ENCODE measurements around the gene NACA. TPM values are rescaled to one million over a fixed set of nuclear protein-coding genes. Genes with fewer than 3 reads are reported as not detected.

The NACA gene
- total and polyA plus RNA-seq, 8 donors = 531 to 2,541 (median 2,355) TPM

DNA sequence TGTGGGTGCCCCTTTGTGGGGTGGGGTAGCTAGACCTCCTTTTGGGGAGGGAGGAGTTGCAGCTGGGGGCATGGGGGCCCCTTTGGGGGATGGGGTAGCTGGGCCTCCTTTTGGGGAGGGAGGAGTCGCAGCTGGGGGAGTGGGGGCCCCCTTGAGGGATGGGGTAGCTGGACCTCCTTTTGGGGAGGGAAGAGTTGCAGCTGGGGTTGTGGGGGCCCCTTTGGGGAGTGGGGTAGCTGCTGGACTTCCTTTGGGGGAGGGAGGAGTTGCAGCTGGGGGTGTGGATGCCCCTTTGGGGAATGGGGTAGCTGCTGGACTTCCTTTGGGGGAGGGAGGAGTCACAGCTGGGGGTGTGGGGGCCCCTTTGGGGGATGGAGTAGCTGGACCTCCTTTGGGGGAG, 7.0 kb downstream of the NACA start:
- ATAC-seq (no peak), DNase-seq (peak in 1 of 4 donors; percentile 15)
- no peak overlapping the region for H3K27ac ChIP-seq
- no peaks in the 10 kb centered on the region for H3K9me3 ChIP-seq
- H3K36me3 ChIP-seq = peaks cover 10 to 70% of the 10 kb centered on the region in 2 donors
- H3K4me3 ChIP-seq = no peak overlapping the region
- no peaks in the 10 kb centered on the region for H3K27me3 ChIP-seq
- intact Hi-C loops (cut with DNase I) = no loop called here
- peaks cover 14 to 84% of the 10 kb centered on the region in 2 donors for H3K4me1 ChIP-seq
- TF ChIP-seq, protein P1, sequence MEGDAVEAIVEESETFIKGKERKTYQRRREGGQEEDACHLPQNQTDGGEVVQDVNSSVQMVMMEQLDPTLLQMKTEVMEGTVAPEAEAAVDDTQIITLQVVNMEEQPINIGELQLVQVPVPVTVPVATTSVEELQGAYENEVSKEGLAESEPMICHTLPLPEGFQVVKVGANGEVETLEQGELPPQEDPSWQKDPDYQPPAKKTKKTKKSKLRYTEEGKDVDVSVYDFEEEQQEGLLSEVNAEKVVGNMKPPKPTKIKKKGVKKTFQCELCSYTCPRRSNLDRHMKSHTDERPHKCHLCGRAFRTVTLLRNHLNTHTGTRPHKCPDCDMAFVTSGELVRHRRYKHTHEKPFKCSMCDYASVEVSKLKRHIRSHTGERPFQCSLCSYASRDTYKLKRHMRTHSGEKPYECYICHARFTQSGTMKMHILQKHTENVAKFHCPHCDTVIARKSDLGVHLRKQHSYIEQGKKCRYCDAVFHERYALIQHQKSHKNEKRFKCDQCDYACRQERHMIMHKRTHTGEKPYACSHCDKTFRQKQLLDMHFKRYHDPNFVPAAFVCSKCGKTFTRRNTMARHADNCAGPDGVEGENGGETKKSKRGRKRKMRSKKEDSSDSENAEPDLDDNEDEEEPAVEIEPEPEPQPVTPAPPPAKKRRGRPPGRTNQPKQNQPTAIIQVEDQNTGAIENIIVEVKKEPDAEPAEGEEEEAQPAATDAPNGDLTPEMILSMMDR (IDR thresholded peaks at IDR 0.05) = no peak

DNA sequence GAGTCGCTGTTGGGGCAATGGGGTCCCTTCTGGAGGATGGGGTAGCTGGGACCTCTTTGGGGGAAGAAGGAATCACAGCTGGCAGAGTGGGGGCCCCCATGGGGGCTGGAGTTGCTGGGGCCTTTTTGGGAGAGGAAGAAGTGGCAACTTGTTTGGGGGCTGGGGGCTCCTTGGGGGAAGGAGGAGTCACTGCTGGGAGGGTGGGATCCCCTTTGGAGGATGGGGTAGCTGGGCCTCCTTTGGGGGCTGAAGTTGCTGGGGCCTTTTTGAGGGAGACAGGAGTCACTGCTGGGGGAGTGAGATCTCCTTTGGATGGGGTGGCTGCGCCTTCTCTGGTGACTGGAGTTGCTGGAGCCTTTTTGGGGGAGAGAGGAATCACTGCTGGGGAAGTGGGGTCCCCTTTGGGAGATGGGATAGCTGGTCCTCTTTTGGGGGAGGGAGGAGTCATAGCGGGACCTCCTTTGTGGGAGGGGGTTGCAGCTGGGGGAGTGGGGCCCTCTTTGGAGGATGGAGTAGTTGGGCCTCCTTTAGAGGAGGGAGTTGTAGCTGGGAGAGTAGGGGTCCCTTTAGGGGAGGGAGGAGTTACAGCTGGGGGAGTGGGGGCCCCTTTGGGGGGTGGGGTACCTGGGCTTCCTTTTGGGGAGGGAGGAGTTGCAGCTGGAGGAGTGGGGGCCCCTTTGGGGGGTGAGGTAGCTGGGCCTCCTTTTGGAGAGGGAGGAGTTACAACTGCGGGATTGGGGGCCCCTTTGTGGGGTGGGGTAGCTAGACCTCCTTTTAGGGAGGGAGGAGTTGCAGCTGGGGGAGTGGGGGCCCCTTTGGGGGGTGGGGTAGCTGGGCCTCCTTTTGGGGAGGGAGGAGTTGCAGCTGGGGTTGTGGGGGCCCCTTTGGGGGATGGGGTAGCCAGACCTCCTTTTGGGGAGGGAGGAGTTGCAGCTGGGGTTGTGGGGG, 7.9 kb downstream of the NACA start:
- ATAC-seq (no peak), DNase-seq (peak in 1 of 4 donors; percentile 31)
- H3K27me3 ChIP-seq = no peaks in the 10 kb centered on the region
- H3K27ac ChIP-seq = no peak overlapping the region
- H3K4me1 ChIP-seq = peaks cover 5 to 75% of the 10 kb centered on the region in 2 donors
- no peak overlapping the region for H3K4me3 ChIP-seq
- TF ChIP-seq, protein P1 (IDR thresholded peaks at IDR 0.05) = no peak
- intact Hi-C loops (cut with DNase I) = no loop called here
- no peaks in the 10 kb centered on the region for H3K9me3 ChIP-seq
- H3K36me3 ChIP-seq = peaks cover 10 to 73% of the 10 kb centered on the region in 2 donors

DNA sequence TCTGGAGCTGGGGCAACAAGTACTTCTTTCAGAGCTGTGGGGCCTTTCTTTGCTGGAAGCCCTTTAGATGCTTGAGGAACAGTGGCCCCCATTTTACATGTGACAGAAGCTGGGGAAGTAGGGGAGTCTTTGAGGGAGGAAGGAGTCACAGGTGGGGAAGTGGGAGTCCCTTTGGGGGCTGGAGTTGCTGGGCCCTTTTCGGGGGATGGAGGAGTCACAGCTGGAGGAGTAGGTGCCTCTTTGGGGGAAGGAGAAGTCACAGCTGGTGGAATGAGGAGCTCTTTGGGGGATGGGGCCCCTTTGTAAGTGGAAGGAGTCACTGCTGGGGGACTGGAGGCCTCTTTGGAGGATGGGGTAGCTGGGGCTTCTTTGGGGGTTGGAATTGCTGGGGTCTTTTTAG, 8.6 kb downstream of the NACA start:
- TF ChIP-seq, protein P1 (IDR thresholded peaks at IDR 0.05) = no peak
- no peak overlapping the region for H3K27ac ChIP-seq
- no peaks in the 10 kb centered on the region for H3K9me3 ChIP-seq
- peaks cover 10 to 76% of the 10 kb centered on the region in 2 donors for H3K36me3 ChIP-seq
- intact Hi-C loops (cut with DNase I) = no loop called here
- H3K4me3 ChIP-seq = no peak overlapping the region
- H3K4me1 ChIP-seq = peaks cover 0 to 67% of the 10 kb centered on the region in 2 donors
- no peak for ATAC-seq
- H3K27me3 ChIP-seq = no peaks in the 10 kb centered on the region
- DNase-seq = no peak

DNA sequence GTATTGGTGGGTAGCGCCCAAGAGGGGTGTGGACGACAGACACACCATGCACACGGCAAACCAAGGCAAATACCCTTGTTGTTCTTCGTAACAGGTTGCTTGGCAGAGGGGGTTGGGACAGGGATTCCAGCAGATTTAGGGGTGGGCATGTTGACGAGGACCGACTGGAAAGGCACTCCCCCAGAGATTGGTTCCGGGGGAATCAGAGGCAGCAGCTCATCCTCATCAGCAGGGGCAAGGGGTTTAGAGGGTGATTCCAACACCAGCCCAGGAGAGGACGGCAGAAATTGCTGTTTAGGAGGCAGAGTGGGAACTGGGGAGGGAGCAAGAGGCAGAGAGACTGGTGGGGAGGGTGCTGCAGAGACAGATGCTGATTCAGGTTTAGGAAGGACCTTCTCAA, 9.3 kb downstream of the NACA start:
- DNase-seq = peak in 1 of 4 donors; percentile 24
- ATAC-seq = no peak
- no peaks in the 10 kb centered on the region for H3K27me3 ChIP-seq
- H3K4me3 ChIP-seq = no peak overlapping the region
- peaks cover 0 to 61% of the 10 kb centered on the region in 2 donors for H3K4me1 ChIP-seq
- peaks cover 10 to 80% of the 10 kb centered on the region in 2 donors for H3K36me3 ChIP-seq
- TF ChIP-seq, protein P1 (IDR thresholded peaks at IDR 0.05) = no peak
- no peak overlapping the region for H3K27ac ChIP-seq
- intact Hi-C loops (cut with DNase I) = no loop called here
- no peaks in the 10 kb centered on the region for H3K9me3 ChIP-seq

DNA sequence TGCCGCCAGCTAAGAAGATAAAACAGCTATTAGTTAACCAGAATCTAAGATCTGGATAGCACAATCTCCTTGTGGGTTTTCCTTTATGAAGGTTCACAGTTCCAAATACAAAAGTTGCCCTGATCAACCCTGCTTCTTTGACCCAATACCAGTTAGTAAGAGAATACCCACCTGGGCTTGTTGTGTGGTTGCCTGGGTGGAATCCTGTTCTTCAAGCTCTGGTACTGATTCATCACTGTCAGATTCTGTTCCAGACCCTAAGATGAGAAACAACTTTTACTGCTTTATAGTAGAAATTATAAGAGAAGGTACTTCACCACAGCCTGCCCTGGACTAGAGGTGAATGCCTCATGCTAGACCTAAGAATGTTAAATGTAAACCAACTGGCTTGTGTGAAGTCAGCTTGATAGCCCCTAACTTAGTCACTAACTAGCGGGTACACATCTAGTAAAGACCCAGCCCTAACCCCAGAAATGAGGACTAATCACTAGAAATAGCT, 10.6 kb downstream of the NACA start:
- Histone ChIP-seq H3K4me1 (peaks cover 0 to 48% of the 10 kb centered on the region in 2 donors), H3K9me3 (no peaks in the 10 kb centered on the region), H3K4me3 (no peak overlapping the region), H3K27ac (no peak overlapping the region), H3K27me3 (no peaks in the 10 kb centered on the region), H3K36me3 (peaks cover 10 to 67% of the 10 kb centered on the region in 2 donors)
- DNase-seq = no peak
- TF ChIP-seq, protein P1 (IDR thresholded peaks at IDR 0.05) = no peak
- intact Hi-C loops (cut with DNase I) = no loop called here
- no peak for ATAC-seq

Data from left lung (tissue), 10 donors.